Vagina (tissue), 2 donors: ENCODE measurements around the gene SUN5.

ENCODE experiments used
- CTCF ChIP-seq, 3 experiments: fragments of 450-650 bp in 2 of 3; fragments of 200-600 bp in 1 of 3; sonication (generic) in 1 of 3; IDR thresholded peaks; one replicate each; pipeline ENCODE4 v1.5.1; 2017 to 2019; ENCODE audit warnings: antibody characterized with exemption in 3 of 3, mild to moderate bottlenecking in 2 of 3, moderate library complexity in 2 of 3
- POLR2A ChIP-seq, 2 donors: fragments of 450-650 bp; IDR thresholded peaks; one replicate each; pipeline ENCODE4 v1.6.1; 2017; ENCODE audit warnings: antibody characterized with exemption in 2 of 2, mild to moderate bottlenecking in 2 of 2, moderate library complexity in 2 of 2

GRCh38 chr20:33030076-33030475 is 25.8 kb upstream of the SUN5 start:
- TF ChIP-seq CTCF (IDR thresholded peaks at IDR 0.05) (no peak), POLR2A (IDR thresholded peaks at IDR 0.05) (no peak)
